Stimulated activated CD4-positive, alpha-beta T cell treated with anti-CD3 and anti-CD28 coated beads, TNF-alpha, amount 100 ng/mL, for 1 hour (primary cell): ENCODE data around the gene NUP85.
"Not testable (repeated sequence)": the region's sequence is repeated elsewhere in the genome, so short reads cannot be mapped to it uniquely, and the experiment has no call there.

ENCODE experiments used
- DNase-seq, 3 donors: peaks; one replicate each; pipeline ENCODE4 v3.0.0-alpha.2; 2020; ENCODE audit warnings: low read depth in 3 of 3, low spot score in 1 of 3

The NUP85 gene

DNA sequence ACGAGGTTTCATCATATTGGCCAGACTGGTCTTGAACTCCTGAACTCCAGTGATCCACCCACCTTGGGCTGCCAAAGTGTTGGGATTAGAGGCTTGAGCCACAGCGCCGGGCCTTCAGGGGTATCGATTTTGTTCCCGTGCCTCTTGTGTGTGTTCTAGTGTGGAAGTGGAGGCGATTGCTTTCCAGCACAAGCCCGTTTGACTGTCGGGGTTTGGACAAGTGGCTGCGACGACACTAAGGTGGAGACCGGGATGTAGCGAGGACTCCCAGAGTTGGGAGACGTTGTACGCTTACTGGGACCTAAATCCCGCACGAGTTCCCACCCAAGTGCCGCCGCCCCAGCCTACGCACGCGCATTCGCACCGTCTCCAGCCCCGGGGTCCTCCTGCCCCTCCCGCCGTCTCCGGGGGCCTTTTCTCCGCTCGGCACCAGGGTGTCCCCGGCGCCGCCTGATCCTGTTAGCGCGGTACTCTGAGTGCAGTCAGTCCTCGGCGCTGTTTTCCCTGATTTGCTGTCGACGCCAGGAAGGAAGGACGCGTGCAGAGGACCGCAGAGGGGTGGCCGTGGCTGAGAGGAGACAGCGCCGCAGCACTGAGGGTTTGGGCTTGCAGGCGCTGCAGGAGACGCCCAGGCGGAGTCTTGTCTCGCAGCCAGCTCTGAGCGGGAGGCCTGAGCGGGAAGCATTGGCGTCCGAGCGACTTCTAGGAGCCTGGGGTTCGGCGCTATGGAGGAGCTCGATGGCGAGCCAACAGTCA, at the start of gene NUP85:
NUP85 (plus strand) TSS at position 643 of the 756 bp plus-strand sequence; CDS start at position 726, 83 bp downstream.
- DNase-seq = peak; percentile 80 to 92 (median 83)

- not testable (repeated sequence) for DNase-seq
Observed at GRCh38 chr17:75158480-75158879, 47.0 kb upstream of the NUP85 start.

- no peak for DNase-seq
Observed at GRCh38 chr17:75159196-75160031, 46.1 kb upstream of the NUP85 start.

DNA sequence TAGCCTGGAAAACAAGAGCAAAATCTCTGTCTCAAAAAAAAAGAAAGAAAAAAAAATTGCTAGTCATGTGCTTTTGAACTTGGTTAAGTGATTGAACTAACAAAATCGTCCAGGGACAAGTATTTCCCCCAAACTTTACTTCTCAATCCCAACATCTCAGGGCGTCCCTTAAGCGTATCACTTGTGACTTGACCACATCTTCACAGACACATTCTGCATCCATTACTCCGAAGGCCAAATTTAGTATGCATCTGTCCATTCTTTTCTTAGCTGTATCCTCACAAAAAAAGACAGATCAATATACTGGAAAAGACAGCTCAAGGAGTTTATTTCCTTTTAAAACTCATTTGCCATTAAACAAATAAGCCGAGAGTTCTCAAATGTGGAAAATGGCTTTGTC, 45.3 kb upstream of the NUP85 start:
- no peak for DNase-seq

DNA sequence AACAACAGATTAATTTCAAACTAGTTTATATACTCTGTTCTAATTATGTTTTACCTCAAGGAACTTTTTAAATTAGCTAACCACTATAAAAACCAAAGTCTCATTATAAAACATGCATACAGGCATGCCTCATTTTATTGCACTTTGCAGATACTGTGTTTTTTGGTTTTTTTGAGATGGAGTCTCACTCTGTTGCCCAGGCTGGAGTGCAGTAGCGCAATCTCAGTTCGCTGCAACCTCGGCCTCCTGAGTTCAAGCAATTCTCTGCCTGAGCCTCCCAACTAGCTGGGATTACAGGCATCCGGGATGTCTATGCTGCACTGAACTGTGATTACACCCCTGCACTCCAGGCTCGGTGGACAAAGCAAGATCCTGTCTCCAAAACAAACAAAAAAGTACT, 42.4 kb upstream of the NUP85 start:
- no peak for DNase-seq

DNA sequence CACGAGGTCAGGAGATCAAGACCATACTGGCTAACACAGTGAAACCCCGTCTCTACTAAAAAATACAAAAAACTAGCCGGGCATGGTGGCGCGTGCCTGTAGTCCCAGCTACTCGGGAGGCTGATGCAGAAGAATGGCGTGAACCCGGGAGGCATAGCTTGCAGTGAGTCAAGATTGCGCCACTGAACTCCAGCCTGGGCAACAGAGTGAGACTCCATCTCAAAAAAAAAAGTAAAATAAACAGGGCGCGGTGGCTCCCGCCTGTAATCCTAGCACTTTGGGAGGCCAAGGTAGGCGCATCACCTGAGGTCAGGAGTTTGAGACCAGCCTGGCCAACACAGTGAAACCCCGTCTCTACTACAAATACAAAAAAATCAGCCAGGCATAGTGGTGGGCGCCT, 40.9 kb upstream of the NUP85 start:
- DNase-seq = not testable (repeated sequence)

DNA sequence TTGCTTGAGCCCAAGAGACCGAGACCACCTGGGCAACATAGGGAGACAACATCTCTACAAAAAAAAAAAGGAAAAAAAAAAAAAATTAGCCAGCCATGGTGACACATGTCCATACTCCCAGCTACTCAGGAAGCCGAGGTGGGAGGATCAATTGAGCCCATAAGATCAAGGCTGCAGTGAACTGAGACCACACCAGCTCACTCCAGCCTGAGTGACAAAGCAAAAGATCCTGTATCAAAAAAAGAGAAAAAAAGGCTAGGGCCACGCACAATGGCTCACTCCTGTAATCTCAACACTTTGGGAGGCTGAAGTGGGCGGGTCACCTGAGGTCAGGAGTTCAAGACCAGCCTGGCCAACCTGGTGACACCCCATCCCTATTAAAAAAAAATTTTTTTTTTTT, 36.5 kb upstream of the NUP85 start:
- no peak for DNase-seq

- DNase-seq = no peak
Observed at GRCh38 chr17:75173526-75173925, 32.0 kb upstream of the NUP85 start.

DNA sequence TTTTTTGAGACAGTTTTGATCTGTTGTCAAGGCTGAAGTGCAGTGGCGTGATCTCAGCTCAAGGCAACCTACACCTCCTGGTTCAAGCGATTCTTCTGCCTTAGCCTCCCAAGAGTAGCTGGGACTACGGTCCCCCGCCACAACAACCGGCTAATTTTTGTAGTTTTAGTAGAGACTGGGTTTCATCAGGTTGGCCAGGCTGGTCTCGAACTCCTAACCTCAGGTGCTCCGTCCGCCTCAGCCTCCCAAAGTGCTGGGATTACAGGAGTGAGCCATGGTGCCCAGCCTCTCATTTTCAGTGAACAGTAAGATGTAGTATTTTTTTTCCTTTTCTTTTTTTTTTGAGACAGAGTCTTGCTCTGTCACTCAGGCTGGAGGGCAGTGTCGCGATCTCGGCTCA, 30.5 kb upstream of the NUP85 start:
- DNase-seq = no peak

GRCh38 chr17:75176625-75177024, 28.9 kb upstream of the NUP85 start:
- DNase-seq = no peak

DNA sequence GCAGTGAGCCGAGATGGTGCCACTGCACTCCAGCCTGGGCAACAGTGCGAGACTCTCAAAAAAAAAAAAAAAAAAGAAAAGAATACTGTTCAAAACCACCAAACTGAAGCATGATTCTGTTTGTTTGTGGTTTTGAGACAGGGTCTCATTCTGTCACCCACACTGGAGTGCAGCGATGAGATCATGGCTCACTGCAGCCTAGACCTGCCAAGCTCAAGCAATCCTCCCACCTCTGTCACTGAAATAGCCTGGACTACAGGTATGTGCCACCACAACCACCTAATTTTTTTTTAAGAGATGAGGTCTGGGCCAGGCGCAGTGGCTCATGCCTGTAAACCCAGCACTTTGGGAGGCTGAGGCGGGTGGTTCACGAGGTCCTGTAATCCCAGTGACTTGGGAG, 27.0 kb upstream of the NUP85 start:
- DNase-seq = no peak

DNA sequence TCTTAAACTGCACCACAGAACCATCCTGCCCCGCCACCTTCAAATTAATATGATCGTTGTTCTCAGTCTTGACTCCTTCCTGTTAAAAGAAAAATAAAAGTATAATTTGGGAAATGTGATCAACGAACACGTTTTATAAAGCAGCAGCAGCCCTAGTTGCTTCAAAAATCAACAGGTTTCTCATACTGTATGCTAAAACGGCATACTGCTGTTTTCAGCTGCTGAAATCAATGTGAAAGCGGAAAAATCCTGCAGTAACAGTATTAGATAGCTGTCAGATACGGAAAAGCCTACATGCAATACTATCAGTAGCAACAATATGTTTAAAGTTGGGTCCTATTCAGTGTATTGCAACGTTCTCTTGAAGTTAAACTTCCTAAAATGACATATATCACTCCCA, 24.4 kb upstream of the NUP85 start:
- DNase-seq = no peak

- DNase-seq = peak in 2 of 3 donors; percentile 4 to 27
Observed at GRCh38 chr17:75181608-75182318, 23.7 kb upstream of the NUP85 start.

DNA sequence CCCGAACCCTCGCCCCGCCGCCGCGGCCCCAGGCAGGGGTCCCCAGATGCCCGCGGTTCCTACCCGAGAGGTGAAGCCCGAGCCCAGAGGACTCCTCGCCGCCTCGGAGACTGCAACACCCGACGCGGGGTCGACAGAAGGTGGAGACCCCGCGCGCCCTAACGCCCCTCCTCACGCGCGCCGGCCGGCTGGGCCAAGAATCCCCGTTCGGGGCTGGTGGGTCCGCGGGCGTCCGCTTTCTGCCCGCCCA, 23.2 kb upstream of the NUP85 start:
- DNase-seq = no peak

- peak; percentile 89 to 96 (median 95) for DNase-seq
Observed at GRCh38 chr17:75182569-75183436, 22.7 kb upstream of the NUP85 start, which contains the start of gene SUMO2. SUMO2 (minus strand) TSS chr17:75182959; CDS start chr17:75182834, 125 bp downstream.

DNA sequence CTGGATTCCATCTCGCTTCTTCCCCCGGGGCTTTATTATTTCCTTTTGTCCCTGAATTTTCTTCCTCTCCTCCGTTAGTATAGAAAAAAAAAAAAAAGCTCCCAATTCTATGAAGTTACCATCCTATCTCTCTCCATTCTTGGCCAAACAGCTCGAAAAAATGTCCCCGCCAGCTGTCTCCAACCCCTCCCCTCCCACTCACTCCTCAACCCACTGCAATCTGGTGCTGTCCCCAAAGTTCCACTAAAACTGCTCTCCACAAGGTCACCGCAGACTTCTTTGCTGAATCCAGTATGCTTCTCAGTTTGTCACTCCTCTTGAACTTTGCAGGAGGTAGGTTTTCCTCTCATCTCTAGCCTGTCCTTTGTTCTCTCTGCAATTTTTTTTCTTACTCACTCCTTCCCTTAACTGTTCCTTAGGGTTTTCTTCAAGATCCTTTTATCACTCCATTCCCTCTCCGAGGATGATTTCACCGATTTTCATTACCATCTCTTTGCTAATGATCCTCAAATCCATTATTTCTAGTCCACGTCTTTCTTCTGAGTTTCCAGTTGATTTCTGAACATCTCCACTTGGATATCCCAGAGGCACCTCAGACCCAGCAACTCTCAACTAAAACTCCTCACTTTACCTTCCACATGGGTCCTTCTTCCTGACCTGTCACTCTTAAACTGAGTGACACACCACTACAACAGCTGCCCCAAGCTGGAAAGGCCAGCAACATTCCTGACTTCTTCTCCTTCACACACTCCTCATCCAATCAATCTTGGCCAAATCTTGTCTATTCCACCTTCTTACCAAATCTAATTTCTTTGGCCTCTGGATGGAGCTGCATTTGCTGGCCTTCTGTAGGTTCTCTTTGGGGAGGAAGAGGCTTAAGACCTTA, 21.2 kb upstream of the NUP85 start:
- DNase-seq = no peak

DNA sequence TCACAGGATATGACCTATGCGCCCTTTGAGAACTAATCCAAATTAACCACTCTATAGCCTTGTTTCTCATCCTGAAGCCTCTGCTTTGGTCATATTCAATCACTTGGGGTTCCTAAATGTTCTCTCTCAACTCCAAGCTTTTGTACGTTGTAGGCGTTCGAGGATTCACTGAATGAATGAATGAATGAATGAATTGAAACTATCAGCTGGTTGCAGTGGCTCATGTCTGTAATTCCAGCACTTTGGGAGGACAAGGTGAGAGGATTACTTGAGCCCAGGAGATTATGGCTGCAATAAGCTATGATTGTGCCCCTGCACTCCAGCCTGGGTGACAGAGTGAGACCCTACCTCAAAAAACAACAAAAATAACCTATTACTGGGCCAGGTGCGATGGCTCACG, 16.9 kb upstream of the NUP85 start:
- no peak for DNase-seq

DNA sequence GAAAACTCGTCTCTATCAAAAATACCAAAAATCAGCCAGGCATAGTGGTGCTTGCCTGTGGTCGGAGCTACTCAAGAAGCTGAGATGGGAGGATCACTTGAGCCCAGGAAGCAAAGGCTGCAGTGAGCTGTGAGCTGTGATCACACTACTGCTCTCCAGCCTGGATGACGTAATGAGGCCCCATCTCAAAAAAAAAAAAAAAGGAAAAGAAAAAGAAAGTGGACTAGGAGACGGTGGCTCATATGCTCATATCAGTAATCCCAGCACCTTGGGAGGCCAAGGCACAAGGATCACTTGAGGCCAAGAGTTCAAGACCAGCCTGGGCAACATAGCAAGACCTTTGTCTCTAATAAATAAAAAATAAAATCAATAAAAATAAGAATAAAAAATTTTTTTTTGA, 13.9 kb upstream of the NUP85 start:
- no peak for DNase-seq

DNA sequence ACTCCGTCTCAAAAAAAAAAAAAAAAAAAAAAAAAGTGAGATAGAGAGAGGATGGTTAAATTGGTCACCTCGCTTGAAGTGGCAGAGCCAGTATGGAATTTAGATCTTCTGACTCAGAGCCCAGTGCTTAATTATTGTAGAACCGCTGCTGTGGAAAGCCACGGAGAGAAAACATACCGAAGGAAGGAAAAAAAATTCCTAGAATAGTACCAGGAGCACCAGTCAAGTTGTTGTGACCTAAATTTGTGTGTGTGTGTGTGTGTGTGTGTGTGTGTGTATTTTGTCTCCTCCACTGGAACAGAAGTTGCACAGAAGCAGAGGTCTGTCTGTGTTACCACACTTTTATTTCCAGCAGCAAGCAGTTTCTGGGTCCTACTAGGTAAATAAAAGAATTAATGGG, 10.6 kb upstream of the NUP85 start:
- no peak for DNase-seq
